Type B pancreatic cell (in vitro differentiated cells): Measurements from ENCODE around the gene RBPJL. TPM values are rescaled to one million over a fixed set of nuclear protein-coding genes. Genes with fewer than 3 reads are reported as not detected.

Experiments used
- DNase-seq: peaks from one replicate; pipeline ENCODE4 v3.0.0; 2021; ENCODE audit warnings: mixed read lengths; ENCODE audit not compliant: unreplicated experiment; ENCODE audit errors: extremely low spot score
- H3K27ac Mint-ChIP-seq: 2 replicates; pipeline ENCODE4 v1.8.0; 2021; ENCODE audit warnings: mild to moderate bottlenecking, mixed read lengths
- H3K27me3 Mint-ChIP-seq: 2 replicates; pipeline ENCODE4 v1.8.0; 2021; ENCODE audit warnings: mixed read lengths
- H3K36me3 Mint-ChIP-seq: 2 replicates; pipeline ENCODE4 v1.8.0; 2021; ENCODE audit warnings: mixed read lengths
- H3K4me1 Mint-ChIP-seq: one replicate; pipeline ENCODE4 v1.8.0; 2021; ENCODE audit warnings: mixed read lengths; ENCODE audit not compliant: unreplicated experiment
- H3K4me3 Mint-ChIP-seq: 2 replicates; pipeline ENCODE4 v1.8.0; 2021; ENCODE audit warnings: mild to moderate bottlenecking, mixed read lengths
- H3K9me3 Mint-ChIP-seq: 2 replicates; pipeline ENCODE4 v1.8.0; 2021; ENCODE audit warnings: mixed read lengths
- total RNA-seq: library from RNA; stranded (reverse); gene quantifications from 2 replicates; pipeline ENCODE4 v1.2.1, GENCODE V29; 2021; ENCODE audit warnings: low replicate concordance
- TF ChIP-seq, protein P1 (sequence below): fragments of 200-600 bp; sonication (generic); conservative IDR thresholded peaks from 2 replicates; pipeline ENCODE4 v1.5.0; 2021; ENCODE audit warnings: antibody characterized with exemption, mild to moderate bottlenecking

The RBPJL gene
- total RNA-seq, 1 donor from 2014 or later = not detected

DNA sequence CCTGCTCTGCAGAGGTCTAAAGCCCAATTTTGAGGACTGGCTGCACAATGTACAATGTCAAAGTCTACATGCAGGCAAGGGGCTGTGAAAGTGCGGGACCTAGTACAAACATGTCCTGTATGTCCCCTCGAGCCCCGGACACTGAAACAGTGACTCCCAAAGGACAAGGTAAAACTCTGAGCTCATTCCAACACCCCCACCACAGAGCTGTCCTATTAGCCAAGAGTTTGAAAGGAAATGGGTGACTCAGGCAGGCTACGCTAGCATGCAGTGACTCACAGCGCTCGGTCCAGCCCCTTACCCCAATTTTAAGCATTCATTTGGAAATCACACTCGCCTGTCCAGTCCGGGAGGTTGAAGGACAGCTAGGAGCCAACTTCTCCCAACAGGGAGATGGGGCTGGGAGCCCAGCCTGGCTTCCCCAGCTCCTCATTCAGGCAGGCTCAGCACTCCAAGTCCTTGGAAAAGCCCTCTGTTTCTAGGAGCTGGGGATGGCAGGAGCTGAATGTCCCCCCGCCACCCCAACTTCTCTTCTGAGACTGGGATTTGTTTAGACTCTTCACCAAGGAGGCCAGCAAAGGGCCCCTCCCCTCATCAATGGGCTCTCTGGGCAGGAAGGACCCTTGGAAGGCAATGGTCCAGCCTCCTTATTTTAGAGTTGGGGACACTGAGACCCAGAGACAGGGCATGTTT is 37.7 kb downstream of the RBPJL start:
- Mint-ChIP-seq H3K9me3 (no peaks in the 10 kb centered on the region), H3K27ac (peak overlapping the region; percentile 96), H3K4me1 (peaks cover 70% of the 10 kb centered on the region), H3K4me3 (peak overlapping the region; percentile 96), H3K36me3 (peaks cover 8% of the 10 kb centered on the region), H3K27me3 (no peaks in the 10 kb centered on the region)
- no peak for DNase-seq
- TF ChIP-seq, protein P1, sequence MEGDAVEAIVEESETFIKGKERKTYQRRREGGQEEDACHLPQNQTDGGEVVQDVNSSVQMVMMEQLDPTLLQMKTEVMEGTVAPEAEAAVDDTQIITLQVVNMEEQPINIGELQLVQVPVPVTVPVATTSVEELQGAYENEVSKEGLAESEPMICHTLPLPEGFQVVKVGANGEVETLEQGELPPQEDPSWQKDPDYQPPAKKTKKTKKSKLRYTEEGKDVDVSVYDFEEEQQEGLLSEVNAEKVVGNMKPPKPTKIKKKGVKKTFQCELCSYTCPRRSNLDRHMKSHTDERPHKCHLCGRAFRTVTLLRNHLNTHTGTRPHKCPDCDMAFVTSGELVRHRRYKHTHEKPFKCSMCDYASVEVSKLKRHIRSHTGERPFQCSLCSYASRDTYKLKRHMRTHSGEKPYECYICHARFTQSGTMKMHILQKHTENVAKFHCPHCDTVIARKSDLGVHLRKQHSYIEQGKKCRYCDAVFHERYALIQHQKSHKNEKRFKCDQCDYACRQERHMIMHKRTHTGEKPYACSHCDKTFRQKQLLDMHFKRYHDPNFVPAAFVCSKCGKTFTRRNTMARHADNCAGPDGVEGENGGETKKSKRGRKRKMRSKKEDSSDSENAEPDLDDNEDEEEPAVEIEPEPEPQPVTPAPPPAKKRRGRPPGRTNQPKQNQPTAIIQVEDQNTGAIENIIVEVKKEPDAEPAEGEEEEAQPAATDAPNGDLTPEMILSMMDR = no peak

DNA sequence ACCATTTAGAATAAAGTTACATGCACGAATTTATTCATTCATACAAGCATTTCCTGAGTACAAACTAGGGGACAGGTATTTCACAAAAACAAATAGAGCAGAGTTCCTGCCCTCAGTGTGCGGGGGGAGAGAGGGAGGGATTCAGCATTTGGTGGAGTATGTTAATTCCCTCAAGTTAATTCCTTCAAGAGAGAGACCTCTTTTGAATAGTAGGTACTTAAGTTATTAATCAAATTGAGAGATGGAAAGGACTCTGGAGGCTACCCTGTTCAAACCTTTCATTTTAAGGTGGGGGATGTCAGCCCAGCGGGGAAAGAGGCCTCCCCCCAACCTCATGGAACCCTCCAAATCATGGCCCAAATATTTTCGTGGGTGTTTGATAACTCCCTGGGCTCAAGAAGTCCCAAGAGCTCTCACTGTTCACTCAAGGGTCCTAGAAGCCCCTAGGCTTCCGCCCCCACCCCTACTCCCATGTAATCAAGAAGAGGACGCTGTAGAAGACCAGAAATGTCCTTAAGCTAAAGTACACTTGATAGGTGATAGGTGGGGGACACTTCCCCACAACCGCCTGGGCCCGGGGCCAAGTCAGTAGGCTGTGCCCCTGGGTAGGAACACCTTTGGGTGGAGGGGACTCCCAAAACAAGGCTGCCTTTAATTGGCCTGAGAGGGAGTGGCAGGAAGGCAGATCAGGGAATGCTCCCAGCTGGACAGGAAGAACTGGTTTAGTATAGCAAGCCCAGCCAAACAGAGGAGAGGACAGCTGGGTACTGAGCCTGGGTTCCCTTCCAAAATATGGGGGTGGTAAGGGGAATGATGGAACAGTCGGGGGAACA is 38.7 kb downstream of the RBPJL start:
- DNase-seq = no peak
- H3K4me1 Mint-ChIP-seq = peaks cover 63% of the 10 kb centered on the region
- H3K36me3 Mint-ChIP-seq = peaks cover 6% of the 10 kb centered on the region
- peak overlapping the region; percentile 96 for H3K27ac Mint-ChIP-seq
- TF ChIP-seq, protein P1 = no peak
- no peaks in the 10 kb centered on the region for H3K27me3 Mint-ChIP-seq
- H3K9me3 Mint-ChIP-seq = no peaks in the 10 kb centered on the region
- peak overlapping the region; percentile 96 for H3K4me3 Mint-ChIP-seq

DNA sequence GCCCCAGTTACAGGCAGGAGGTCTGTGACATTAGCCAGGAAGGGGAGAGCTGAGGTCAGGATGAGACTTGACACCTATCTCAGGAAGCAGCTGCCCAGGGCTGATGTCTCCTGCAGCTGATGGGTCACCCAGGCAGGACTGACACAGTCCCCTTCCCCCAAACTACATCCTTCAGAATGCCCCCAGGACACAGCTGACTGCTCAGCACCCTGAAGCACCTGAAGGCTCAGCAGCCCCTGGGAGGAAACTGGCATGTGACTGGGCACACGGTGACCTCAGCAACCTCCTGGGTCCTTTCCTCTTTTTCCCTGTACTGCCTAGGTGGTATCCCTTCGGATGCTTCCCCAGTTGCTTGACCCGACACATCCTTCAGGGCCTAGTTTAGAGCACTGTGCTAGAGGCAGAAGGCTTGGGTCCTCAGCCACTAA is 39.7 kb downstream of the RBPJL start:
- peaks cover 4% of the 10 kb centered on the region for H3K36me3 Mint-ChIP-seq
- H3K9me3 Mint-ChIP-seq = no peaks in the 10 kb centered on the region
- no peak for DNase-seq
- H3K4me3 Mint-ChIP-seq = peak overlapping the region; percentile 96
- TF ChIP-seq, protein P1 = no peak
- no peaks in the 10 kb centered on the region for H3K27me3 Mint-ChIP-seq
- peak overlapping the region; percentile 96 for H3K27ac Mint-ChIP-seq
- peaks cover 54% of the 10 kb centered on the region for H3K4me1 Mint-ChIP-seq

DNA sequence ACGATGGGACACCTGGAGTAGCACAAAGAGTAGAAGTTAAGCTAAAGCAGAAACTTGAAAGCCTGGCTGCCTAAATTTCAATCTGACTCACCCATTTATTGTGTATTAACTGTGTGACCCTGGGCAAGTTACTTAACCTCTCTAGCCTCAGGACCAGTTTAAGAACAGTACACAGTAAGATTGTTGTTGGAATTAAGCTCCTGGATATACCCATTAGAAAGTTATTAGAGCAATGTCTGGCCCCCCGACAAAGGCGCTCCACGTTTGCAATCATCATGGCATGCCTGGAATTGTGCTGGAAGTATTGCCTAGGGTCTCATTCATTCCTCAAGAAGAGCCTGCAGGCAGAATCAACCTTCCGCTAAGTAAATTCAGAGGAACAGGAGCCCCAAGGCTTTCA is 40.2 kb downstream of the RBPJL start:
- H3K4me1 Mint-ChIP-seq = peaks cover 50% of the 10 kb centered on the region
- no peaks in the 10 kb centered on the region for H3K27me3 Mint-ChIP-seq
- peak overlapping the region; percentile 96 for H3K4me3 Mint-ChIP-seq
- no peaks in the 10 kb centered on the region for H3K9me3 Mint-ChIP-seq
- TF ChIP-seq, protein P1 = no peak
- DNase-seq = no peak
- peaks cover 4% of the 10 kb centered on the region for H3K36me3 Mint-ChIP-seq
- peak overlapping the region; percentile 96 for H3K27ac Mint-ChIP-seq

DNA sequence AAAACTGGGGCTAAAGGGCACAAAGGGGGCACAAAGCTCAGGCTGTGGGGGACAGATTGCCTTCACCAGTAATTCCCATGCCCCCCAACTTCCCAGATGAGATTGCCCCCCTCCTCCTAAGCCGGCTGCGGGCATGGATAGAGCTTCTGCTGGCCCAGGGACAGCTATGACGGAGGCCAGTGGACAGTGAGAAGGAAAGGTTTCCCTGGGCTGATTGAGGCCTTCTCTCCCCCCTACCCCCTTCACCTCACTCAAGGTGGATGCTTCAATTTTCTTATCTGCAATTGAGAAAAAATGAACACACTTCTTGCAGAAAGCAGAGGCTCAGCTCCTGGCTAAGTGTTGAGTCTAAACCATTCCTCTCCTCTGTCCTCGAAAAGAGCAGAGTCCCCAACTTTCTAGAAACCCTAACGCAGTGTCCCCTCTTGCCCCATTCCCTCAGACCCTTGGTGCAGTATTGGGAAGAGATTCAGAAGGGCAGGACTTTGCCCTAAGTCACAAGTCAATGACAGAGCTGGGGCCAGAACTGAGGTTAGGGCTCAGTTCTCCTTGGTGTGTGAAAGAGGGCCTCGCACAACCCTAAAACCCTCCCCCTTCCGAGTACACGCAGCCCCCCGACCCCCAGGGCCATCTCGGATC is 40.8 kb downstream of the RBPJL start:
- H3K4me1 Mint-ChIP-seq = peaks cover 45% of the 10 kb centered on the region
- no peaks in the 10 kb centered on the region for H3K9me3 Mint-ChIP-seq
- DNase-seq = no peak
- TF ChIP-seq, protein P1 = no peak
- no peaks in the 10 kb centered on the region for H3K27me3 Mint-ChIP-seq
- H3K36me3 Mint-ChIP-seq = peaks cover 4% of the 10 kb centered on the region
- peak overlapping the region; percentile 96 for H3K4me3 Mint-ChIP-seq
- peak overlapping the region; percentile 96 for H3K27ac Mint-ChIP-seq
